Measurements from ENCODE around the gene OSTC.

OSTC gene

DNA sequence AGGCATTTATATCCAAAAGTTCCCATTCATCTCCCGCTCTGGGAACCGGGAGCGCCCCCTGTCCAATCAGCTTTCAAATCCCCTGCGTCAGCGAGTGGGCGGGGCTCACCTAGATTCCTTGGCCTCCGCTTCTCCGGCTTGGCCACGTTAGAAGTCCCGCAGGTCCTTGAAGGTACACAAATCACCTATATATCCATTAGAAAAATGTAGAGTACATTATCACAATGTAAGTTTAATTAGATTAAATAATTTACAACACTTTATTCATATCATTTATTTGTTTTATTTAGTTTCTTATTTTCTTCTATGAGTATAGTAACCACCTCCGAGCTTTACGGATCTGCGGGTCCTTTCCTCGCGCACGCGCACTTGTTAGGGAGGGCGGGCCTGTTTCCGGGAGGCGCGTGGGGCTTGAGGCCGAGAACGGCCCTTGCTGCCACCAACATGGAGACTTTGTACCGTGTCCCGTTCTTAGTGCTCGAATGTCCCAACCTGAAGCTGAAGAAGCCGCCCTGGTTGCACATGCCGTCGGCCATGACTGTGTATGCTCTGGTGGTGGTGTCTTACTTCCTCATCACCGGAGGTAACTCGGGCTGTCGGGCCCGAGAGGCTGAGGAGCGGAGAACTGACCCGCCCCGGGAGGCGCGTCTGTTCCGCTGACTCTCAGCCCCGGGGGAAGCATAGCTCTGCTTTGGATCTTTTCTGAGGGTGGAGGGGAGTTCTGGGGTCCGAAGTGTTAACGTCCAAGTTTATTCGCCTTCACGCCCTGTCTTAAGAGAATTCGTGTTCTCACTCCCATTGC lies at the start of gene OSTC:
Gene OSTC (plus strand): TSS at position 388 of the 802 bp plus-strand sequence. CDS start 57 bp downstream, at position 445.
- DNase-seq (ENCODE audit: low spot score), result peak; percentile 96

DNA sequence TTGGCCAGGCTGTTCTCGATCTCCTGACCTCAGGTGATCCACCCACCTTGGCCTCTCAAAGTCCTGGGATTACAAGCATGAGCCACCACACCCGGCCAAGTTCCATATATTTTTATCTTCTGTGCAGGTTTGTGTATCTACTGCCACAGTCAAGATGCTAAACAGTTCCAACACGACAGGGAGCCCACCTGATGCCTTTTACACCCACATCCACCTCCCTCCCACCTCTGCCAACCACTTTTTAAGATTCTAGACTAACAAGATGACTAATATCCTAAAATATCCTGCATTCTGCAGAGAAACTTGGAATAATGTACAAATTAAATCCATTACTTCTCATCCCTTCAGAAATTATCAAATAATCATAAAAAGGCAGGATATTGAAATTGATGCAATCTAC lies 49.3 kb upstream of the OSTC start:
- DNase-seq (ENCODE audit: low spot score), result no peak

- DNase-seq (ENCODE audit: low spot score), result no peak
These were observed 48.9 kb upstream of the OSTC start for GRCh38 chr4:108601532-108601931.

DNA sequence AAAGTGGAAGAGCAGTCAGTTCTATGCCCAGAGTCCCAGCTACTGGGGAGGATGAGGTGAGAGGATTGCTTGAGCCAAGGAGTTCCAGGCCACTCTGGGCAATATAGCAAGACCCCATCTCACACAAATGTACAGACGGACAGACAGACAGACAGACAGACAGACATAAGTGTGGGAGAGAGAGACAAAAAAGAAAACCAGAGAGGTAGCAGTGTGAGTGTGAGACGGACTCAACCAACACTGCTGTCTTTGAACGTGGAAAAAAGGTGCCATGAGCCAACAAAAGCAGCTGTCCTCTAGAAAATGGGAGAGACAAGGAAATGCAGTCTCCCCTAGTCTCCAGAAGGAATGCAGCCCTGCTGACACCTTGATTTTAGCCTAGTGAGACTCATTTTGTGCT lies 48.2 kb upstream of the OSTC start:
- no peak for DNase-seq (ENCODE audit: low spot score)

- no peak for DNase-seq (ENCODE audit: low spot score)
These were observed 43.2 kb upstream of the OSTC start for GRCh38 chr4:108607079-108607815.

DNA sequence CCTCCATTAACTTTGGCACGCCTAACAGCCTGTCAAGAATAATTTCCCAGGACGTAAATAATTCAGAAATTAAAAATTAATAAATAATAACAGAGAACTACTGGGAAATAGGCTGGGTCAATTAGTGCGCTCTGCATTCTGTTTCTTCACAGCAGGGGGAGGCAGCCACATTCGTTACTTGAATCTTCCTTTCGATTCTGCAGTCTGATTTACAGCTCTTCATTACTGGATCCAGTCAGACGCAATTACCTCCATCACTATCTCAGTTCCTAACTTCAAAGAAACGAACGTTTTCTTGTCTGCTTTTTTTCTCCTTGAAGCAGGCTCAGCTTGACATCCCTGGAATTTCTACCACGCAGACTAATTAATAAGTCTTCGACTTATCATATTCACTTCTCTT lies 39.0 kb upstream of the OSTC start:
- no peak for DNase-seq (ENCODE audit: low spot score)

DNA sequence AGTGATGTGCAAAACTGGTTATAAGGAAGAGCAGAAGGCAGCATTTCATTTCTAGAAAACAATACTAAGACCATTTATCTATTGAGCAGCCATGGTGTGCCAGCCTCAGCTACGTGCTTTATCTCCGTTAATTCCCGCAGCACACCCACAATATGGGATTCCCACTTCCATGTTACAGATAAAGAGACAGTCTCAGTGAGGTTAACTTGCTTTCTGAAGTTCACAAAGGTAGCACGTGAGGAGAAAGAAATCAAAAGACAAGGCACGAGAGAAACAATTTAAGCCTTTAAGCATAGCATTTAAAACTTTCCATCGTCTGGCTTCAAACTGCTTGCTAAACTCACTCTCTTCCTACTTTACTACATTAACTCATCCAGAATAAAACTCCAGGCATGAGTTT lies 38.0 kb upstream of the OSTC start:
- DNase-seq (ENCODE audit: low spot score), result no peak

DNA sequence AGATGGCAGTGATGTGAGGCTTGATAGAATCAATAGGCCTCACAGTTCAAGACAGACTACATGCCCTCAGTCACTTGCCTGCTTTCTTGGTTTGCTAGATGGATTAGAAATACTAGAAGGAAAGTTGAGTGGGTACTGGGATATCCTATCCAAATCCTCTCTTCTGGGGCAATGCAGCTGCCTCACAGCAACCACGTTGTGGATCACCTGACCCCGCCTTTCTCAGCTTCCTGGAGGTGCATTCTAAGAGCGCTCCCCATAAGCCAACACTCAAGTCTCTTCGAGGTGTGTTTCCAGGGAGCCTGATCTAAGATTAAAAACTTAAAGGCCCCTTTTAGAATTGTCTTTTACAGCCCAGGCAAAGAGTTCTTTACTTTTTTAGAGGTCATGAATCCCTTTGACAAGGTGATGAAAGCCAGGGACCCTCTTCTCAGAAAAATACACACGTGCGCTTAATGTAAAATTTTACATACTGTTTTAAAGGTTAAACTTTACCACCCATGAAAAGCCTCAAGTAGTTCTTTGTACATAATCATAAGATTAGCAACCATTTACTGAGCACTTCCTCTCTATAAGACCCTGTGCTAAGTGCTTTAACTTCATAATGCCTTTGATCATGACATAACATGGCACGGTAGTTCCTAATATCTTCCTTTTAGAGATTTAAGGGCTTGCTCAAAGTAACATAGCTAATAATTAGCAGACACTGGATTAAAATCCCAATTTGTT lies 30.9 kb upstream of the OSTC start:
- no peak for DNase-seq (ENCODE audit: low spot score)

DNA sequence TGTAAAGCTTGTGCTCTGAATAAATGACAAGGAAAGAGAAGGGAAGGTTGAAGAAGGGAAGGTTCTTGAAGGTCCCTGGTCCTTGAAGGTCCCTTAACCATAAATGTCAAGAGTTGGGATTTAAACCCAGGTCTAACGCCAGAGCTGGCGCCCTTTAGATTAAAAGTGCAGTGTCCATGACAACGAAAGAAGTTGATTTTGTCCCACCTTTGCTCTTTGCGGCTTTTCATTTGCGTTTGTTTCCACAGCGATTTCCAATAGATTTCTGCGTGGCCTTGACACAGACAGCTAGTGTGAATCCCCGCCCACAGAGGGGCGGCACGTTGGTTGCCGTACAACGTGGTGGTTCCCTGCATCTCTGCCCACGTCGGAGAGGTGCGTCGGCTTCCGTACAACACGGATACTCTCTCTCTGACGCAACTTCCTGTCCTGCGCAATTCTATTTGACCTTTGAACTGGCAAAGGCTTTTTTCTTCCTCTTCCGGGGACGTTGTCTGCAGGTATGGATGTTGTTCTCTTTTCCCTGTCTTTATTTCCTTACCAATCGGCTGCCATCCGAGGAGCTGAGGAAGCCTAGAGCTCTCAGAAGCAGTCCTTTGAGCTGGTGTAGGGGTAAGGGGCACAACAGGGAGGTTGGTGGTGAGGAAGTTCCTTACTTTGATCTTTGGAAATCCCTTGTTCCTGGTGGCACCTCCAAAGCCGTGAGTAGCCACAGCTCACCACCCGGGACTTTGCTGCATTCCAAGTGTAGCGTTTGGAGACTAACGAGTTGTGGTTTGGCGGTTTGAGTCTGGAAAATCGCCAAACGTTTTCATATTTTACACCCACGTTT lies 30.1 kb upstream of the OSTC start, which contains the start of gene RPL34:
Gene RPL34 (plus strand): TSS at position 476 of the 832 bp plus-strand sequence. CDS start 1,384 bp downstream, outside the sequence.
- DNase-seq (ENCODE audit: low spot score), result peak; percentile 92

DNA sequence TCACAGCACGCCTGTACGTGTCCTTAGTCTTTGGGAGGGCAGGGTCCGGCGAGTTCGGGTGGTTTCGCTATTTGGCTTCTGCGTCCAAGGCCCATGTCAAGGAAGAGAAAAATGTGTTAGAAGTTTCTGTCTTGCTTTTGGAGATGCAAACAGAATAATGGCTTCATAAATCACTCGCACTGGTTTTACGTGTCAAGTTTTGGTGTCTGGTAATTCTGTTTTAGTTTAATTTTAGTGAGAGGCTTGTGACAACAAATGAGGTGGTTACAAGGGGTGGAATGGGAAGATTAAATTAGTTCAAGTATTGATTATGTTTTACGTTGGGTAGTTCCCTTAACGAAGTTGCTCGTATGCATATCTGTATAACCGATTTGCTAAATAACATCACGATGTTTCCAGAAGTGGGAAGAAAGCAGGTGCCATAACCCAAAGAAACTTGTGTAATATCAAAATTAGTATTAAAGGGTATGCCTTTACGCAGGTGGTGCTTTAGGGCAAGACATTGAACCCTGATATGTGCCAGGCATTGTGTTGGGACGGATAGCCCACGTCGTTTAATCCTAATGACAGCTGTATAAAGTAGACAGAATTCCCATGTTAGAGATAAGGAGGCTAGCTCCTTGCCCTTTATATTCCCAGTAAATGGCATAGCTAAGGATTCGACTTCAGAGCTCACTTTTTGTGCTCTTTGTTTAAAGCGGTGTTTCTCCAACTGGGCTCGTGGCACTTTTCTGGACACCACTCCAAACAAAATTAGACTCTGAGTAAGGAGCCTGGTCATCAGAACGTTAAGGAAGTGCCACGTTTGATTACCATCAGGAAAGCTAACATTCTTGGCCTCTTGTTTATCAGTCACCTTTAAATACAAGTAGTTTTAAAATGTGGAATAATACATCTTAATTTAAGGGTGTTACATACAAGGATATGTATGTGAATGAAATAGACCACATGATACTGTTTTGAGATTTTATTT lies 29.2 kb upstream of the OSTC start:
- DNase-seq (ENCODE audit: low spot score), result no peak

- no peak for DNase-seq (ENCODE audit: low spot score)
These were observed 28.4 kb upstream of the OSTC start for GRCh38 chr4:108622022-108622421.

- DNase-seq (ENCODE audit: low spot score), result no peak
These were observed 27.6 kb upstream of the OSTC start for GRCh38 chr4:108622828-108623227.

- DNase-seq (ENCODE audit: low spot score), result no peak
These were observed 25.9 kb upstream of the OSTC start for GRCh38 chr4:108624263-108625056.

DNA sequence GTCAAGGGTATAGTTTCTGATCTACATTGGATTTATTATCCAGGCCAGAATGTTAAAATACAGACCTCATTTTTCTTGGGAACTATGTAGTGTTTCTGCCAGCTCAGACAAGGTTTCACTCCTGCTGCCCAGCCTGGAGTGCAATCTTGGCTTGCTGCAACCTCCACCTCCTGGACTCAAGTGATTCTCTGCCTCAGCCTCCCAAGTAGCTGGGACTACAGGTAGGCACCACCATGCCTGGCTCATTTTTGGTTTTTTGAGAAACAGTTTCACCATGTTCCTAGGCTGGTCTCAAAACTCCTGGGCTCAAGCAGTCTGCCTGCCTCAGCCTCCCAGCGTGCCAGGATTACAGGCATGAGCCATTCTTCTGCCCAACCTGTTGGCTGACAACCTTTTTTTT lies 24.3 kb upstream of the OSTC start:
- DNase-seq (ENCODE audit: low spot score), result no peak

DNA sequence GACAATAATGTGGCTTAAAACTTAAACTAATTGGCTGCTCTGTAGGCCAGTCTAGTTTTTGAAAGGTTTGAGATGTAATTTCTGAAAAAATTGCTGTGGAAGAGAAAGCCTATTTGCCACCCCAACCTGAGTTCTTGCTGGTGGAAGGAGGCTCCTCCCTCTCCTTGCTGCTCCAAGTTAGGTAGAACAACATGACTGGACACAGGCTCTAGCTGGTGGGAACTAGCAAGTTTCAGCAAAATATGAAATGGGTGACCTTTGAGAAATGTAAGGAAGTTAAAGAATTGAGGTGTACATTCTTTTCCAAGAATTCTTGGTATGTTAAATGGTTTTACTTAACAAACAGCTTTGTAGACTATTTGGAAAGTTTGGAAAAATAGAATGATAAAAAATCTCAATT lies 22.0 kb upstream of the OSTC start:
- no peak for DNase-seq (ENCODE audit: low spot score)

DNA sequence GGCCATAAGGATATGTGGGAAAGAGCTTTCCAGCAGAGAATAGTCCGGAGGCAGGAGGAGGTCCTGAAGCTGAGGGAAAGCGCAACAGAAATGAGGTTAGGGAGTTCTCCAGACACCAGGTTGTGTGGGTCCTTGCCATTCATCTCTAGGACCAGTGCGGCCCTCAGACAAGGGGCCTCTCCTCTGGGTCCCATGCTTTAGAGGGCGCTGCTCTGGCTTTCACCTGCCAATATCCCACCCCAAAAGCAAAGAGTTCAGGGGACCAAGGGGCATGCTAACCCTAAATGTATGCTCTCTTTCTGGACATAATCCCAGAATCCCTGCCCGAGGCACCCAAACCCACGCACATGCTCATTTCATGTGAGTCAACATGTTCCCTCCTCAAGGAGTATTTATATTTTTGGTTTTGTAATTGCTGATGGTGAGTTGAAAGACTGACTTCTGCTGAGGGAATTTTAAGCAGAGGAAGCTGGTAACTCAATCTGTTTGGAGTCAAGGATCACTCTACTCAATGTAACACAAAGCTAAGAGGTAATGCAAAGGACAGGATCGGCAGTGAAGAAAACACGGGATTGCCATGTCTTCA lies 15.2 kb upstream of the OSTC start:
- no peak for DNase-seq (ENCODE audit: low spot score)

GRCh38 chr4:108636246-108636645 lies 14.2 kb upstream of the OSTC start:
- DNase-seq (ENCODE audit: low spot score), result no peak

DNA sequence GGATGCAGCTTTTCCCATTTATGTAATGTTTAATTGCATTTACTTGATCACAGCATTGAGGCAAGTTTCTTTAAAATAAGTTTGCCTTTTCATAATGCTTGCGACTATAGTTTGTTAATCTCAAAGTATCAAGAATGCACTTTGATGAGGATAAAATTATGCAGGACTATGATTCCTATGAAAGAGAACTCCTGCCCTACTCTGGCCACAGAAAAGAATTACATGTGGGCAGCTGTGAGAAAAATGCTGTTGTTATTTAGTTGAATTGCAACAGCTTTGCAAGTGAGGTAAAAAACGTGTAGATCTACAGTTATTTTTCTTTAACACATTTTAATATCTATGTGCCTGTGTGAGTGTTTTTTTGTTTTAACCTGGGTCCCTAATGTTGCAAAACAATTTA lies 12.5 kb upstream of the OSTC start:
- DNase-seq (ENCODE audit: low spot score), result no peak

DNA sequence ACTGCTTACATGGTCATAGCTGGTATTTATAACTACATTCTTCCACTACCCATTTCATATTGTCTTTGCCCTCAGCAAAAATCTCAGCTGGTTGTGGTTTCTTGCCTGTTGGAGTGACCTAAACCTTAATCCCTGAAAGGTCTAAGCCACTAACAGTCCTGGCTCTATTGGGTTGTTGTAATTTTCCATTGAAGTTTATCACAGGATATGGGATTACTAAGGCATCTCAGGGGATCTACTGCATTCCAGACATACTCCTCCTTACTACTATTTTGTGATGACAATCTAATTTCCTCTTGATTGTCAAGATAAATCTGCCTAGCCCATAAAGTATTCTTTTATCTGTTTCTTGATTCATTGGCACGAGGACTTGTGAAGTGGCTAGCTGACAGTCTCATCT lies 6.2 kb upstream of the OSTC start:
- no peak for DNase-seq (ENCODE audit: low spot score)
